GM12878 (cell line): ENCODE results near the gene HPSE. TPM values are rescaled to one million over a fixed set of nuclear protein-coding genes. Genes with fewer than 3 reads are reported as not detected.

ENCODE experiments used
- ATAC-seq: fragments of 200-7000 bp; cut with Tn5 transposase; 3 replicates; pipeline ENCODE4 v1.9.1; 2020; ENCODE audit warnings: mild to moderate bottlenecking, moderate library complexity
- BruUV-seq: library from RNA; stranded (reverse); fragments of 400-500 nt; replicated peaks from 2 replicates; lab custom pipeline; 2021; lab: Mats Ljungman, UMichigan
- CTCF ChIA-PET: fragments of 300-600 bp; sonication (Branson Sonifier 250); formaldehyde crosslinking; extraction: SDS; loops from one replicate; lab custom pipeline; 2021; ENCODE audit warnings: inconsistent platforms; lab: Yijun Ruan, JAX
- POLR2A ChIA-PET: fragments of 350-600 bp; formaldehyde crosslinking; extraction: SDS; loops from one replicate; lab custom pipeline; 2021; ENCODE audit warnings: inconsistent platforms; lab: Charles Lee
- RAD21 ChIA-PET: fragments of 300-600 bp; sonication (Branson Sonifier 250); formaldehyde crosslinking; loops from one replicate; lab custom pipeline; 2023; ENCODE audit warnings: antibody characterized with exemption; ENCODE audit not compliant: unreplicated experiment; lab: Charles Lee
- SMC1A ChIA-PET: fragments of 300-600 bp; sonication (Branson Sonifier 250); formaldehyde crosslinking; loops from one replicate; lab custom pipeline; 2023; ENCODE audit not compliant: unreplicated experiment, uncharacterized antibody; lab: Charles Lee
- DNase-seq: peaks from one replicate; pipeline ENCODE4 v3.0.0-alpha.2; 2011; ENCODE audit warnings: low read depth, low spot score
- FAIRE-seq: peaks from 3 replicates; lab custom pipeline; 2011; peaks lifted over from hg19 to GRCh38; lab: Jason Lieb, UNC
- H2AFZ ChIP-seq: 2 replicates; pipeline ENCODE4 v1.6.0; 2011; ENCODE audit warnings: low read depth, low read length, control low read depth; ENCODE audit not compliant: control insufficient read depth
- H3K27ac ChIP-seq: 2 replicates; pipeline ENCODE4 v1.5.1; 2011; ENCODE audit warnings: control low read depth; ENCODE audit not compliant: control insufficient read depth, insufficient read depth
- H3K27me3 ChIP-seq, 2 experiments: replicated peaks in 1 of 2; 2 replicates each; pipeline versions ENCODE4 v1.6.0 to v1.6.1; 2011; ENCODE audit warnings: low read length in 1 of 2; ENCODE audit not compliant: control insufficient read depth in 2 of 2, insufficient read depth in 2 of 2
- H3K36me3 ChIP-seq, 2 experiments: 2 replicates each; pipeline ENCODE4 v1.5.1; 2011; ENCODE audit warnings: low read length in 1 of 2; ENCODE audit not compliant: control insufficient read depth in 2 of 2, insufficient read depth in 2 of 2
- H3K4me1 ChIP-seq: 2 replicates; pipeline ENCODE4 v1.6.1; 2011; ENCODE audit warnings: mild to moderate bottlenecking, low read length, moderate library complexity, mixed read lengths; ENCODE audit not compliant: control insufficient read depth, insufficient read depth
- H3K4me2 ChIP-seq: 2 replicates; pipeline ENCODE4 v1.6.0; 2011; ENCODE audit warnings: control low read depth; ENCODE audit not compliant: control insufficient read depth, insufficient read depth
- H3K4me3 ChIP-seq: fragments of 200-600 bp; sonication (generic); 2 replicates; pipeline ENCODE4 v1.5.1; 2016
- H3K79me2 ChIP-seq: 2 replicates; pipeline ENCODE4 v1.6.0; 2011; ENCODE audit warnings: low read length; ENCODE audit not compliant: control insufficient read depth, insufficient read depth
- H3K9ac ChIP-seq: 2 replicates; pipeline ENCODE4 v1.8.0; 2011; ENCODE audit warnings: low read length, control low read depth, mixed read lengths; ENCODE audit not compliant: control insufficient read depth, insufficient read depth
- H3K9me3 ChIP-seq: replicated peaks from 3 replicates; pipeline ENCODE4 v1.5.1; 2011; ENCODE audit warnings: mild to moderate bottlenecking, low read length; ENCODE audit not compliant: control insufficient read depth, insufficient read depth
- H4K20me1 ChIP-seq: 2 replicates; pipeline ENCODE4 v1.6.0; 2011; ENCODE audit not compliant: control insufficient read depth, insufficient read depth
- MXI1 ChIP-seq: fragments of 150-350 bp; IDR thresholded peaks from 2 replicates; pipeline ENCODE4 v1.6.1; 2011; ENCODE audit warnings: low read depth, mild to moderate bottlenecking, inconsistent platforms, low read length, improper control_type of control experiment
- SIN3A ChIP-seq: IDR thresholded peaks from 2 replicates; pipeline ENCODE4 v1.6.1; 2012; ENCODE audit warnings: low read depth, low read length, improper control_type of control experiment
- SKIL ChIP-seq: fragments of 450-650 bp; IDR thresholded peaks from 2 replicates; pipeline ENCODE4 v1.6.1; 2017; ENCODE audit warnings: mild to moderate bottlenecking, low read depth, inconsistent platforms; ENCODE audit not compliant: poor library complexity, severe bottlenecking
- STAT3 ChIP-seq: IDR thresholded peaks from 2 replicates; pipeline ENCODE4 v1.6.1; 2011; ENCODE audit warnings: low read depth, low read length, improper control_type of control experiment
- YY1 ChIP-seq: IDR thresholded peaks from 2 replicates; pipeline ENCODE4 v1.6.1; 2011; ENCODE audit warnings: low read depth, mild to moderate bottlenecking, low read length
- ZBTB4 ChIP-seq: fragments of 450-650 bp; formaldehyde crosslinking; IDR thresholded peaks from 2 replicates; pipeline ENCODE4 v1.4.0; 2022; ENCODE audit warnings: mild to moderate bottlenecking, moderate library complexity
- ZNF622 ChIP-seq: fragments of 450-650 bp; IDR thresholded peaks from 2 replicates; pipeline ENCODE4 v1.6.1; 2017; ENCODE audit warnings: mild to moderate bottlenecking, inconsistent platforms
- WGBS: methylation state at CpG from one replicate; pipeline ENCODE4 v1.1.6; 2016; ENCODE audit warnings: low lambda C conversion rate; ENCODE audit not compliant: insufficient replicate concordance, insufficient coverage; ENCODE audit errors: missing lambda C conversion rate; 5-methylcytosine and 5-hydroxymethylcytosine counted together
- in situ Hi-C: fragments of 300-500 bp; cut with MboI; formaldehyde crosslinking; loops from 9 replicates; pipeline ENCODE4 v1.14.3; 2018; ENCODE audit warnings: mixed read lengths
- intact Hi-C: fragments of 100-400 bp; cut with micrococcal nuclease; formaldehyde crosslinking; loops from one replicate; pipeline ENCODE4 v1.14.2; 2022; ENCODE audit not compliant: unreplicated experiment
- polyA plus RNA-seq, 11 experiments: library from polyadenylated mRNA; depleted of rRNA in 4 of 11; unstranded in 6 of 11; stranded (reverse) in 5 of 11; fragments of >200 nt; fragmentation: Nextera tagmentation in 4 of 11; fragmentation: Illumina TruSeq in 1 of 11; extraction: Ambion mirVana in 4 of 11; extraction: Trizol in 1 of 11; gene quantifications; 1 replicate in 1 of 11; 2 replicates in 10 of 11; pipeline versions ENCODE4 v1.2.1 to v1.2.3, GENCODE V29; 2011 to 2016; ENCODE audit warnings: inconsistent platforms in 2 of 11, missing spikeins in 2 of 11, low read depth in 1 of 11
- total RNA-seq, 4 experiments: library from RNA; depleted of rRNA in 3 of 4; stranded (reverse); fragments of >200 nt in 3 of 4; fragmentation: Illumina TruSeq in 1 of 4; extraction: Trizol in 1 of 4; gene quantifications; 2 replicates each; pipeline versions ENCODE4 v1.2.1 to v1.2.3, GENCODE V29; 2013 to 2021

The HPSE gene
- total and polyA plus RNA-seq, 10 of the 15 experiments (the other 5 are each of a cell fraction or from before 2014, with no cell fraction given) = 0.16 to 0.89 (median 0.58) TPM

GRCh38 chr4:83323136-83323535 is 11.5 kb downstream of the HPSE start:
- Histone ChIP-seq H3K9me3 (no peaks in the 10 kb centered on the region), H3K36me3 (no peaks in the 10 kb centered on the region), H3K9ac (no peak overlapping the region), H3K79me2 (no peaks in the 10 kb centered on the region), H3K4me2 (no peak overlapping the region), H4K20me1 (no peaks in the 10 kb centered on the region), H3K4me1 (no peaks in the 10 kb centered on the region), H2AFZ (no peak overlapping the region), H3K27me3 (no peaks in the 10 kb centered on the region), H3K4me3 (no peak overlapping the region), H3K27ac (no peak overlapping the region)
- intact Hi-C loops = no loop called here
- BruUV-seq = no TSS peak
- DNase-seq (no peak), ATAC-seq (no peak), FAIRE-seq (no peak)
- SMC1A ChIA-PET = no interaction called here
- in situ Hi-C loops = no loop called here
- POLR2A ChIA-PET = no interaction called here
- CTCF ChIA-PET = no interaction called here
- 84% methylated on average over 3 of the region's 3 CpGs for WGBS
- TF ChIP-seq MXI1 = no peak
- no peak for TF ChIP-seq YY1
- TF ChIP-seq SKIL = no peak
- TF ChIP-seq ZNF622 = no peak
- TF ChIP-seq SIN3A = no peak
- TF ChIP-seq STAT3 = no peak
- no peak for TF ChIP-seq ZBTB4
- RAD21 ChIA-PET = no interaction called here
